Cardiac muscle cell (in vitro differentiated cells and primary cell): ENCODE results near the gene CFAP73. TPM values are rescaled to one million over a fixed set of nuclear protein-coding genes. Genes with fewer than 3 reads are reported as not detected.

Source experiments
- DNase-seq, 2 donors: peaks; one replicate each; pipeline versions ENCODE4 v3.0.0 to v3.0.0-alpha.2; 2010 to 2017; ENCODE audit warnings: low read depth in 1 of 2, low spot score in 1 of 2
- H3K27ac ChIP-seq: fragments of 200-600 bp; sonication (generic); 2 replicates; pipeline ENCODE4 v1.5.1; 2016
- H3K27me3 ChIP-seq: fragments of 200-600 bp; sonication (generic); 2 replicates; pipeline ENCODE4 v1.6.0; 2016; ENCODE audit warnings: control low read depth
- H3K36me3 ChIP-seq: fragments of 200-600 bp; sonication (generic); 2 replicates; pipeline ENCODE4 v1.5.1; 2016; ENCODE audit warnings: control low read depth
- H3K4me1 ChIP-seq: fragments of 200-600 bp; sonication (generic); 2 replicates; pipeline ENCODE4 v1.8.1; 2017; ENCODE audit warnings: low read depth, mild to moderate bottlenecking, mixed run types
- H3K4me3 ChIP-seq: fragments of 200-600 bp; sonication (generic); 2 replicates; pipeline ENCODE4 v1.5.1; 2016; ENCODE audit warnings: mild to moderate bottlenecking
- H3K9me3 ChIP-seq: fragments of 200-600 bp; sonication (generic); 2 replicates; pipeline ENCODE4 v1.5.1; 2017; ENCODE audit warnings: low read depth, mild to moderate bottlenecking, control low read depth
- CTCF ChIP-seq: IDR thresholded peaks from 2 replicates; pipeline ENCODE4 v1.5.1; 2012; ENCODE audit warnings: low read depth, mild to moderate bottlenecking, low read length
- polyA plus RNA-seq: library from polyadenylated mRNA; unstranded; fragments of >200 nt; fragmentation: Nextera tagmentation; extraction: Ambion mirVana; gene quantifications from 2 replicates; pipeline ENCODE4 v1.2.1, GENCODE V29; 2016
- total RNA-seq: library from RNA; depleted of rRNA; stranded (reverse); fragments of >200 nt; gene quantifications from 2 replicates; pipeline ENCODE4 v1.2.3, GENCODE V29; 2016

Gene CFAP73
- total and polyA plus RNA-seq, 2 experiments from 2014 or later, result not detected

DNA sequence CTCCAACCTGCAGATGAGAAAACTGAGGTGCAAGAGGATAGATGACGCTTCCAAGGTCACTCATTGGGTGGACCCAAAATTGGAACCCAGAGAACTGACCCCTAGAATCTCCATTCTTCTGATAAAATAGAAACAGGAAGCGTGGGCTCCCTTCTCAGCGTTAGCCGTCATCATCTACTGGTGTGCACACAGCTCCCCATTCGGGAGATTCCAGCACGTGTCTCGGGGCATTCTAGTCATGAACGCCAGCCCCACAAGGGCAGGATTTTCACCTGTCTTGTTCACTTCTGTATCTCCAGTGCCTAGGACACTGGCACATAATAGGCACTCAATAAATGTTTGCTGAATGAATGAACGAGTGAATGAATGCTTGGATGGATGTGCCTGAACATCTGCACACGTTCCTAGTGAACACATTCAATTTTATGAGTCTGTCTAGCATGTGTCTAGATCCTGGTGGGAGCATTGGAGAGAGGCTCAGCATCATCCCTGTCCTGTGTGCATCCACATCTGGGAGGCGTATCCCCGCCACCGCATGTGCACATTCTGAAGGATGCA, 44.5 kb upstream of the CFAP73 start:
- no peak for DNase-seq
- Histone ChIP-seq H3K9me3 (no peaks in the 10 kb centered on the region), H3K4me1 (no peaks in the 10 kb centered on the region), H3K27ac (no peak overlapping the region), H3K36me3 (no peaks in the 10 kb centered on the region), H3K4me3 (no peak overlapping the region), H3K27me3 (peaks cover 11% of the 10 kb centered on the region)
- TF ChIP-seq CTCF, result no peak

DNA sequence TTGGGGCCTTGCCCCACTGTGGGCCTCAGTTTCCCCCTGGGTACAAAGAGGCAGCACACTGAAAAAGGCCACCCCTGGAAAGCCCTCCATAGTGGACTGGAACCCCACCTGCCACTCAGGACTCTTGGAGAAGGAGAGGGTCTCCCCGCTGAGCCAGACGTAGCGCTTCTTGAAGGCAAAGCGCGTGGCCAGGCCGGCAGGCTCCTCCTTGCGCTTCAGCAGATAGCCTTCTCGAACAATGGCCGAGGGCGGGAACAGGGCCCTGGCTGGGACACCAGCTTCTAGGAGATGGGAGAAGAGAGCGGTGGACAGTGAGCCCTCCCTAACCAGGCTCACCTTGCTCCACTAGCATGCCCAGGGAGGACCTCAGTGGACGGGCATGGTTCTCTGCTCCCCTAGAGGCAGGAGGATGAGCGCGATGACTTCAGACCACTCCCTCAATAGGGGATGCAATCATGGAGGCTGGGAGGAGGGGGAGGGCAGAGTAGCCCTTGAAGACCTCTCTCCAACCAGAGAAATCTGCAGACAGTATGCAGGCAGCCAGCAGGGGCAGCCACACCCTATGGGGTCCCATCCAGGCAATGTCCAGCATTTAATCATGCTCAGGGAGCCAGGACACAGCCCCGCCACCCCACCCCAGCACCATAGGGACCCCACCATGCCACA, 43.8 kb upstream of the CFAP73 start:
- no peaks in the 10 kb centered on the region for H3K4me1 ChIP-seq
- no peak for DNase-seq
- no peak overlapping the region for H3K4me3 ChIP-seq
- H3K36me3 ChIP-seq, result no peaks in the 10 kb centered on the region
- peaks cover 11% of the 10 kb centered on the region for H3K27me3 ChIP-seq
- no peaks in the 10 kb centered on the region for H3K9me3 ChIP-seq
- H3K27ac ChIP-seq, result no peak overlapping the region
- no peak for TF ChIP-seq CTCF

GRCh38 chr12:113106361-113106760, 43.2 kb upstream of the CFAP73 start:
- TF ChIP-seq CTCF, result no peak
- H3K36me3 ChIP-seq, result no peaks in the 10 kb centered on the region
- no peak overlapping the region for H3K4me3 ChIP-seq
- no peak overlapping the region for H3K27ac ChIP-seq
- H3K9me3 ChIP-seq, result no peaks in the 10 kb centered on the region
- H3K27me3 ChIP-seq, result peaks cover 11% of the 10 kb centered on the region
- no peaks in the 10 kb centered on the region for H3K4me1 ChIP-seq
- DNase-seq, result no peak

GRCh38 chr12:113108308-113108707, 41.2 kb upstream of the CFAP73 start:
- H3K36me3 ChIP-seq, result no peaks in the 10 kb centered on the region
- no peak for TF ChIP-seq CTCF
- H3K27ac ChIP-seq, result no peak overlapping the region
- no peak for DNase-seq
- no peak overlapping the region for H3K4me3 ChIP-seq
- H3K27me3 ChIP-seq, result peaks cover 11% of the 10 kb centered on the region
- no peaks in the 10 kb centered on the region for H3K4me1 ChIP-seq
- no peaks in the 10 kb centered on the region for H3K9me3 ChIP-seq

DNA sequence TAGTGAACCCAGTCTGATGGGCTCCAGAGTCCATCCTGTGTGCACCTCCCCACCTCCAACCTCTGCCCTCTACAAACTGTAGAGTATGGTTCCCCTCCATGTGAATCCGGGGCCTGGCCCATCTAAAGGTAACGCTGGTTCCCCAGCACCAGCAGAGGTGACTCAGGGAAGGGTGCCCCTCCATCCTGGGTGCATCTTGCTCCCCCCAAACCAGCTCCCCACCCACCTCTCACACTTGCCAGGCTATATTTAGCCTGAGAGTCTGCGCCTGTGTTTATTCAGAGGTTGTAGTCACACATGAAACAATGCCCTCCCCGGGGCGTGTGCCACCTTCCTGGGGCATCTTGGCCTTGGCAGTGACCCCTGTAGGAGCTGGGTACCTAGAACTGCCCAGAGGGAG, 40.2 kb upstream of the CFAP73 start:
- H3K36me3 ChIP-seq, result no peaks in the 10 kb centered on the region
- no peaks in the 10 kb centered on the region for H3K9me3 ChIP-seq
- H3K4me1 ChIP-seq, result no peaks in the 10 kb centered on the region
- no peak for TF ChIP-seq CTCF
- no peak for DNase-seq
- H3K4me3 ChIP-seq, result no peak overlapping the region
- H3K27ac ChIP-seq, result no peak overlapping the region
- peaks cover 1% of the 10 kb centered on the region for H3K27me3 ChIP-seq
